ENCODE results near the gene COG5.

GRCh38 chr7:107461938-107462533 lies 101.7 kb downstream of the COG5 start:
- no peak for TF ChIP-seq CTCF (conservative IDR thresholded peaks at IDR 0.05; ENCODE audit: low read depth, low read length)
- no peak for TF ChIP-seq EZH2 (IDR thresholded peaks at IDR 0.05; ENCODE audit: borderline replicate concordance, low read depth, low read length, poor library complexity, severe bottlenecking)
